ENCODE data around the gene GFRA1. TPM values are rescaled to one million over a fixed set of nuclear protein-coding genes. Genes with fewer than 3 reads are reported as not detected.

Gene GFRA1
- total and polyA plus RNA-seq, 2 donors (not counting 3 experiments of a cell fraction or from before 2014, with no cell fraction given), result 0.22 to 0.88 TPM

GRCh38 chr10:116097239-116097784, 175.7 kb downstream of the GFRA1 start:
- FAIRE-seq, result no peak
- no TSS peak for BruUV-seq (replicated peaks)

GRCh38 chr10:116096526-116096925, 176.5 kb downstream of the GFRA1 start:
- BruUV-seq (replicated peaks), result no TSS peak
- H3K4me2 ChIP-seq (ENCODE audit: insufficient read depth, low read length), result no peak overlapping the region
- dilution Hi-C loops (cut with MboI; ENCODE audit: extremely low pct_ligation_motif_present, low sequenced_read_pairs), result no loop called here
- DNase-seq (ENCODE audit: low read depth, low spot score) (no peak), FAIRE-seq (no peak)
- intact Hi-C loops (cut with micrococcal nuclease), result no loop called here
- no peaks in the 10 kb centered on the region for H3K36me3 ChIP-seq (ENCODE audit: control insufficient read depth in 2 of 2, extremely low read depth in 1 of 2, insufficient read depth in 2 of 2, low read length in 2 of 2)
- no peak overlapping the region for H3K9ac ChIP-seq (replicated peaks; ENCODE audit: extremely low read depth, insufficient read depth, low read length)
- H3K4me3 ChIP-seq (replicated peaks in 1 of 3; ENCODE audit: insufficient read depth in 1 of 3, low read depth in 1 of 3, low read length in 3 of 3), result no peak overlapping the region
- H3K9me3 ChIP-seq (replicated peaks; ENCODE audit: control insufficient read depth, insufficient read depth, low read length), result no peaks in the 10 kb centered on the region
- H3K27me3 ChIP-seq (ENCODE audit: control insufficient read depth in 2 of 2, insufficient read depth in 2 of 2, low read length in 2 of 2), result no peaks in the 10 kb centered on the region
- H3K27ac ChIP-seq (ENCODE audit: insufficient read depth, low read depth, low read length), result no peak overlapping the region
- no peaks in the 10 kb centered on the region for H3K9me1 ChIP-seq (replicated peaks; ENCODE audit: control insufficient read depth, extremely low read depth, insufficient read depth, low read length)
- POLR2A ChIA-PET, result no interaction called here
- TF ChIP-seq FOS (IDR thresholded peaks at IDR 0.05; ENCODE audit: borderline replicate concordance, insufficient read depth, low read length), result no peak
- TF ChIP-seq JUN (IDR thresholded peaks at IDR 0.05; ENCODE audit: borderline replicate concordance, insufficient read depth, insufficient read length, low read depth), result no peak
- no peak for TF ChIP-seq GATA2 (IDR thresholded peaks at IDR 0.05; ENCODE audit: insufficient read depth, insufficient read length, low read depth, low read length)
- no peak for TF ChIP-seq MAX (IDR thresholded peaks at IDR 0.05; ENCODE audit: insufficient read depth, insufficient read length)
- TF ChIP-seq EZH2 (IDR thresholded peaks at IDR 0.05; ENCODE audit: borderline replicate concordance, low read depth, low read length, severe bottlenecking), result no peak
- TF ChIP-seq CTCF (IDR thresholded peaks at IDR 0.05; ENCODE audit: extremely low read depth in 1 of 2, insufficient read depth in 1 of 2, low read depth in 1 of 2, low read length in 2 of 2), result no peak
- no peak for TF ChIP-seq POLR2AphosphoS5 (IDR thresholded peaks at IDR 0.05; ENCODE audit: insufficient read depth, low read depth, low read length)
- TF ChIP-seq MYC (IDR thresholded peaks at IDR 0.05; ENCODE audit: low read depth, low read length), result no peak
- TF ChIP-seq POLR2A (IDR thresholded peaks at IDR 0.05; ENCODE audit: low read depth, low read length), result no peak
- CTCF ChIA-PET, result no interaction called here
- H3K79me2 ChIP-seq (ENCODE audit: control insufficient read depth, insufficient read depth, low read length), result no peaks in the 10 kb centered on the region
- H3K4me1 ChIP-seq (ENCODE audit: control insufficient read depth, extremely low read depth, insufficient read depth, low read length), result no peaks in the 10 kb centered on the region
- H2AFZ ChIP-seq (ENCODE audit: low read depth, low read length), result no peak overlapping the region
- H4K20me1 ChIP-seq (replicated peaks; ENCODE audit: control insufficient read depth, extremely low read depth, insufficient read depth, low read length), result no peaks in the 10 kb centered on the region

More at GRCh38 chr10:116097239-116097784, 175.7 kb downstream of the GFRA1 start:
- H3K4me2 ChIP-seq (ENCODE audit: insufficient read depth, low read length), result no peak overlapping the region
- no peak overlapping the region for H3K27ac ChIP-seq (ENCODE audit: insufficient read depth, low read depth, low read length)
- no peaks in the 10 kb centered on the region for H3K27me3 ChIP-seq (ENCODE audit: control insufficient read depth in 2 of 2, insufficient read depth in 2 of 2, low read length in 2 of 2)
- no peaks in the 10 kb centered on the region for H4K20me1 ChIP-seq (replicated peaks; ENCODE audit: control insufficient read depth, extremely low read depth, insufficient read depth, low read length)
- TF ChIP-seq GATA2 (IDR thresholded peaks at IDR 0.05; ENCODE audit: insufficient read depth, insufficient read length, low read depth, low read length), result no peak
- no peaks in the 10 kb centered on the region for H3K9me1 ChIP-seq (replicated peaks; ENCODE audit: control insufficient read depth, extremely low read depth, insufficient read depth, low read length)
- H3K9ac ChIP-seq (replicated peaks; ENCODE audit: extremely low read depth, insufficient read depth, low read length), result no peak overlapping the region
- no peak for DNase-seq (ENCODE audit: low read depth, low spot score)
- no peak overlapping the region for H3K4me3 ChIP-seq (replicated peaks in 1 of 3; ENCODE audit: insufficient read depth in 1 of 3, low read depth in 1 of 3, low read length in 3 of 3)
- no peaks in the 10 kb centered on the region for H3K36me3 ChIP-seq (ENCODE audit: control insufficient read depth in 2 of 2, extremely low read depth in 1 of 2, insufficient read depth in 2 of 2, low read length in 2 of 2)
- intact Hi-C loops (cut with micrococcal nuclease) (no loop called here), dilution Hi-C loops (cut with MboI; ENCODE audit: extremely low pct_ligation_motif_present, low sequenced_read_pairs) (no loop called here)
- POLR2A ChIA-PET, result no interaction called here
- H3K9me3 ChIP-seq (replicated peaks; ENCODE audit: control insufficient read depth, insufficient read depth, low read length), result no peaks in the 10 kb centered on the region
- H3K4me1 ChIP-seq (ENCODE audit: control insufficient read depth, extremely low read depth, insufficient read depth, low read length), result no peaks in the 10 kb centered on the region
- no peak overlapping the region for H2AFZ ChIP-seq (ENCODE audit: low read depth, low read length)
- CTCF ChIA-PET, result no interaction called here
- H3K79me2 ChIP-seq (ENCODE audit: control insufficient read depth, insufficient read depth, low read length), result no peaks in the 10 kb centered on the region
